Stimulated activated naive CD8-positive, alpha-beta T cell treated with anti-CD3 and anti-CD28 coated beads, Interleukin-15, Interleukin-2, amounts not matched to agents 100 U/mL and 50 U/mL, for 24 hours (primary cell): Measurements from ENCODE around the gene LRRC32.

Source experiments
- ATAC-seq: fragments of 150-1000 bp; cut with Tn5 transposase; one replicate; pipeline ENCODE4 v1.10.0; 2021
- DNase-seq: peaks from one replicate; pipeline ENCODE4 v3.0.0; 2021

Gene LRRC32, protein sequence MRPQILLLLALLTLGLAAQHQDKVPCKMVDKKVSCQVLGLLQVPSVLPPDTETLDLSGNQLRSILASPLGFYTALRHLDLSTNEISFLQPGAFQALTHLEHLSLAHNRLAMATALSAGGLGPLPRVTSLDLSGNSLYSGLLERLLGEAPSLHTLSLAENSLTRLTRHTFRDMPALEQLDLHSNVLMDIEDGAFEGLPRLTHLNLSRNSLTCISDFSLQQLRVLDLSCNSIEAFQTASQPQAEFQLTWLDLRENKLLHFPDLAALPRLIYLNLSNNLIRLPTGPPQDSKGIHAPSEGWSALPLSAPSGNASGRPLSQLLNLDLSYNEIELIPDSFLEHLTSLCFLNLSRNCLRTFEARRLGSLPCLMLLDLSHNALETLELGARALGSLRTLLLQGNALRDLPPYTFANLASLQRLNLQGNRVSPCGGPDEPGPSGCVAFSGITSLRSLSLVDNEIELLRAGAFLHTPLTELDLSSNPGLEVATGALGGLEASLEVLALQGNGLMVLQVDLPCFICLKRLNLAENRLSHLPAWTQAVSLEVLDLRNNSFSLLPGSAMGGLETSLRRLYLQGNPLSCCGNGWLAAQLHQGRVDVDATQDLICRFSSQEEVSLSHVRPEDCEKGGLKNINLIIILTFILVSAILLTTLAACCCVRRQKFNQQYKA

DNA sequence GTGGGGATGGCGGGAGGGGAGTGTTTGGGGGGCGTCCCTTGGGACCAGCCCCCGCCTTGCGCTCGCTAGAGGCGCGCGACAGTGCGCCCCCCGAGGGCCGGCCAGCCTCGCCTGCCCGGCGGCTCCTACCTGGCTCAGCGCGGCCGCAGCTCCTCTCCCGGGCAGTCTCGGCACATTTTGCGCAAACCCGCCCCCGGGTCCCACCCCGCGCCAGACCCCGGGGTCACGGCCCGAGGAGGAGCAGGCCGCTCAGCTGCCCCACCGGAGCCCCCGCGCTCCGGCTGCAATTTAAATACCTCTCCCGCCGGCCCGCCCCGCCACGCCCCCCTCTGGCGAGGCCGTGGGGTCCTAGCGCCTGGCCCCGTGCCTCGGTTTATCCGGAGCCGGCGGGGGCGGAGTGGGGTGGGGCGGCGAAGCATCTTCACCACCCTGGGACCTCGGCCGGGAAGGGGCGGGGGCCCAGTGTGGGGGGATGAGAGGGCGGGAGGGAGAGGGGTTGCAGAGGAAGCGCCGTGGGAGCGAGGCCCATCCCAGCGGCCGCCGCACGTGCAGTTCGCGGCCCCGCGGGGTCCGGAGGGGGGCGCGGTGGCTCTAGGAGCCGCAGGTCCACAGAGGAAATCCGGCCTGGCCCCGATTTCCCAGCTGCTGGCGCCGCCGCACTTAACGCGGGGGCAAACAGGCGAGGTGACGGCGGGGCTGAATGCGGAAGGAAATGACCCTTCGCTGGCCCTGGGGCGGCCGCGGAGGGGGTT is at the start of gene LRRC32:
Gene LRRC32 (minus strand): TSS at position 263 of the 752 bp plus-strand sequence. CDS start 4,793 bp downstream, outside the sequence.
- ATAC-seq (no peak), DNase-seq (peak; percentile 64)

- DNase-seq: no peak
- no peak for ATAC-seq
These were observed 49.1 kb upstream of the LRRC32 start for GRCh38 chr11:76719686-76720085.

GRCh38 chr11:76719281-76719680 is 48.7 kb upstream of the LRRC32 start:
- ATAC-seq (no peak), DNase-seq (no peak)

- DNase-seq (no peak), ATAC-seq (no peak)
These were observed 47.3 kb upstream of the LRRC32 start for GRCh38 chr11:76717816-76718215.

GRCh38 chr11:76717369-76717768 is 46.8 kb upstream of the LRRC32 start:
- no peak for ATAC-seq

GRCh38 chr11:76716268-76716667 is 45.7 kb upstream of the LRRC32 start:
- DNase-seq (no peak), ATAC-seq (no peak)

More at GRCh38 chr11:76717369-76717768, 46.8 kb upstream of the LRRC32 start:
- no peak for DNase-seq

DNA sequence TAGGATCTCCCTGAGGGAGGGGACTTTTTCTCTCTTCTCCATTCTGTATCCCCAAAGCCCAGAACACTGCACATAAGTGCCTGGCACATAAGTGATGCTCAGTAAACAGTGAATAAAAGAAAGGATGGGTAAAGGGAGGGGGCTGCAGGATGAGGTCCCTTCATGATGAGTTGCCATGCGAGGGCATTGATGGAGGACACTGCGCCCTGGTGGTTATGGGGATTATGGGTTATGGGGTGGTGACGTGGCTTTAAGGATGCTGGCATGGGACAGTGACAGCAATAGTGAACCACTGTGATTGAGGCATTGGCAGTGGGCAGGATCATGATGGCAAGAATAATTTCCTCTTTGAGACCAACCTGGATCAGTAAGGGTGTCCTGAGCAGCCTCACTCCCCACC is 43.9 kb upstream of the LRRC32 start:
- ATAC-seq (no peak), DNase-seq (no peak)

DNA sequence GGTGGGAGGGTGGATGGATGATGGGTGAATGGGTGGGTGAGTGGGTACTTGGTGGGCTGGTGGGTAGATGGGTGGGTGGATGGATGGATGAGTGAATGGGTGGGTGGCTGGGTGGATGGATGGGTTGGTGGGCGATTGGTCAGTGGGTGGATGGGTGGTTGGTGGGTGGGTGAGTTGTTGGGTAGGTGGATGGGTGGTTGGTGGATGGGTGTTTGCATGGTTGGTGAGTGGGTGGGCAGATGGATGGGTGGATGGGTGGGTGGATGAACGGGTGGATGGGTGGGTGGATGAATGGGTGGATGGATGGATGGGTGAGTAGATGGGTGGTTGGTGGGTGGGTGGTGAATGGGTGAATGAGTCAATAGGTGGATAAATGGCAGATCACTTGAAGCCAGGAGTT is 43.0 kb upstream of the LRRC32 start:
- DNase-seq (no peak), ATAC-seq (no peak)

- ATAC-seq: no peak
- DNase-seq: no peak
These were observed 41.6 kb upstream of the LRRC32 start for GRCh38 chr11:76712125-76712524.

- ATAC-seq: no peak
- no peak for DNase-seq
These were observed 39.2 kb upstream of the LRRC32 start for GRCh38 chr11:76709756-76710155.

DNA sequence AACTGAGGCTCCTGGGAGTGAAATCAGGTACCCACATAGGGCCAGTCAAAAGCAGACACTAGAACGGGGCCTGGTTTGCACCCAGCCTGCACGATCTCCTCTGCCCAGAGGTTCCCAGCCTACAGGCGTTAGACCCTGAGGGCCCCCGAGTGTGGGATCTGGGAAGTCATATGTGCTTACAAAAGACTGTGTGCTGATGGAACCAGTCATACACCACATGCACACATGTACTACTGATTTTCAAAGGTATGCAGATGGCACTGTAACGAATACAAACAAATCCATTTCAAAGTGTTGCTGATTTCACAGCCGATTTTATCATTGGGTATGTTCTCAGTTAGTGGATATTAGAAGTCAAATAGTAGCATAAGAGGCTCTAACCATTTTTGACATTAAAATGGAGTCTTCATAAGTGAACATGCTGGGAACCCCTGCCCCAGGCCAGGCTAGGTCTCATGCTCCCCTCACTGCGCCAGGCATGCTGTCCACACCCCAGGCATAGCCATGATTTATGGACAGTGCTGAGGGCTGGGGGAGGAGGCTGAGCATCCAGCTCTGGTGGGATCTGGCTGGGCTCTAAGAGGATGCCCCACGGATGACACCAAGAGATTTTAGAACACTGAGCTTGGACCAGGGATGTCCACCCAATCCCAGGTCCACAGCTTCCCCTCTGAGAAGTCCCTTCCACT is 38.6 kb upstream of the LRRC32 start:
- DNase-seq (no peak), ATAC-seq (no peak)

- no peak for ATAC-seq
- no peak for DNase-seq
These were observed 36.8 kb upstream of the LRRC32 start for GRCh38 chr11:76707293-76707825.

DNA sequence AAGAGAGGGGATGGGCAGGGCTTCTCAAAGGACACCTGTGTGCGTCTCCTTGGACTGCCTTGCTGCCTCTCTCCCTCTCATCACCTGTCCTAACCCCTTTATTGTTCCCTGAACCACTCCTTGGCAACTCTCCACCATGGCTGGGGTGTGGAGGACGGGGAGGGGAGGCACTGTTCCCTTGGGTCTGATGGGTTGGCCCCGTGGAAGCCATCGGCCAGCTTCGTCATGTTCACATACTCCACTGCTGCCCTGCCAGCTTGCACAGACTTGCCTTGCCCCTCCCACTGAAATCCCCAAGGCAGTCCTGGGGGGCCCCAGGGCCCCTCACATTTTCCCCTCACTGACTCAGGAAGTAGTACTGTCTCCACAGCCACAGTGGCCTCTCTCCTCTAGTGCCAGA is 36.1 kb upstream of the LRRC32 start:
- DNase-seq (no peak), ATAC-seq (no peak)

GRCh38 chr11:76705826-76706225 is 35.3 kb upstream of the LRRC32 start:
- DNase-seq (no peak), ATAC-seq (no peak)

GRCh38 chr11:76704171-76704948 is 33.8 kb upstream of the LRRC32 start:
- ATAC-seq (no peak), DNase-seq (no peak)

DNA sequence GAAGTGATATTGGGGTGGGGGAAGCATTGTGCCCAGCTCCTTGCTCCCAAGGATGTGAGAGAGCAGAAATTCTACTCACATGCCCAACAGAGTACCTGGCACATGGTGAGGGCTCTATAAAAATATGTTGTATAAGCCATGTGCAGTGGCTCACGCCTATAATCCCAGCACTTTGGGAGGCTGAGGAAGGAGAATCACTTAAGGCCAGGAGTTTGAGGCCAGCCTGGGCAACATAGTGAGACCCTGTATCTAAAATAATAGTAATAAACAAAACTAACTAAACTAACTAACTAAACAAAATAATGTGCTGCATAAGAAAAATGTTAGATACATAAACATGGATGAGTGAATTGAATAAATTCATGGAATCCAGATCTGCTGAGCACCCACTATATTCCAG is 33.2 kb upstream of the LRRC32 start:
- no peak for ATAC-seq
- no peak for DNase-seq

GRCh38 chr11:76702336-76703128 is 32.0 kb upstream of the LRRC32 start:
- ATAC-seq (no peak), DNase-seq (no peak)

GRCh38 chr11:76701294-76702040 is 30.9 kb upstream of the LRRC32 start:
- no peak for ATAC-seq
- no peak for DNase-seq
